NCI-H187 (cell line): Measurements from ENCODE around the gene SYTL3.

Experiments
- DNase-seq, 2 experiments: peaks; one replicate each; lab custom pipeline; 2025; lab: John Stamatoyannopoulos, UW

SYTL3 gene

DNA sequence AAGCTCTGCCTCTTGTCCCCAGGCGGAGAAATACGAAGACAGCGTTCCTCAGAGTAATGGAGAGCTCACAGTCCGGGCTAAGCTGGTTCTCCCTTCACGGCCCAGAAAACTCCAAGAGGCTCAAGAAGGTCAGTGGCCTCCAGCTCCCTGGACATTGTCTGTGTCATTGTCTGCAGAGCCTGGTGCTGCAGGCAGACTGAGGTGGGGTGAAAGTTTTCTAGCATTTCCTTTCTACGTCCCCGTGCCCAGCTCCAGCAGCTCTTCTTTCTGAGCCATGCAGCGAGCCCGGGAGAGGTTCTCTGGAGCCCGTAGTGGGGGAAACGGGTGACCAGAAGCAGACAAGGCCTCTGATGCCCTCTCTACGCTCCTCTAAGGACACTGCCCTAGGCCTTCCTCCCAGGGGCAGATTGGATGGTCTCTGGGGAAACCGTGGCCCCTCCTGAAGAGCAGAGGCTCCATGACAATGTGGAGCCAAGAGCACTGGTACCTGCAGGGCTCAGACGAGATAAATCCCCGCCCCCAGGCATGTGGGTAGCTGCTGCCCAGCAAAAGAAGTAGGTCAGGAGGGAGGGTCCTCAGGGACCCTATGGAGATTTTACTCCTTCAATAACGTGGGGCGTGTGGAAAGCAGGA lies 110.9 kb downstream of the SYTL3 start:
- no peak for DNase-seq

DNA sequence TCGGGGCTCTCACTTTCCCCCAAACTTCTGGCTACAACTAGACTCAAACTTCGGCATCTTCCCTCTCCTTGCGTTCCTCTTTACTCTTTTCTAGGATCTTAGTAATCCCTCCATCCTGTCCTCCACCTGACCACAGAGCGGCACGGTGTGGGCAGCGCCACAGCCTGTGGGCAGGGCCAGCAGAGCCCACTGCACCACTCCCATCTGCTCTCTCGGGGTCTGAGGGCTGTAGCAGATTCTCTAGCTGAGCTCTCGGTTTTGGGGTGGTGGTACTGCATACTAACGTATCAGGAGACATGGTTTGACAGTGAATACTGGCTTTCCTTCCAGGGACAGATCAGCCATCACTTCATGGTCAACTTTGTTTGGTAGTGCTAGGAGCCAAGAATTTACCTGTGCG lies 111.9 kb downstream of the SYTL3 start:
- no peak for DNase-seq

- DNase-seq = no peak
Observed at GRCh38 chr6:158762787-158763433, 113.1 kb downstream of the SYTL3 start.

DNA sequence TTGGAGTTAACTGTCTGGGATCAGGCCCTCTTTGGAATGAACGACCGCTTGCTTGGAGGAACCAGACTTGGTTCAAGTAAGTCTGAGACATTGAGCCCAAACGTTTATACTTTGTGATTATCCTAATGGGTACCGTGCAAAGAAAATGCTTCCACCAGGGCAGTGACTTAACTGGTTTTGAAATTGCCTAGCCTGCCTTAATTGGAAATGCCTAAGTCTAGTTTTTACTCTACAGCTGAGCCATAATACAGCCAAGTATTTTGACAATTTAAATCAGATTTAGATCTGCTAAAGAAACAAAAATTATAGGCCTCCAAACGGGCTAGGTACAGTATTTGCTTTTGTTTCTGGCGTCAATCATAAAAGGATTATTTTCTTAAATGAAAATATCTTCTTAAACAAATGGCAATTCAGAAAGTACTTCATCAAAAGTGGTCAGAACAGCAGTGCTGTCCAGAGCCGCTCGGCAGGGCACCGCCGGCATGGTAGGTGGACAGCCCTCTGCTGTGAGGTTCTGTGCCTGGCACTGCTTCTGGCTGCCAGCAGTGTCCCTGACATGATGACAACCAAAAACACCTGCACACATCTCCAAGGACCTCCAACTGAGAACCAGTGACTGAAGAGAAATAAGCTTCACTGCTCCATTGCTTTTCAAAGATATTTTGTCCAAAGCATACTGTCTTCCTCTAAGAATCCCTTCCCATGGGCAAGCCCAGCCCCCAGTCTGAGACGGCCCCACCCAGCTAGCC lies 113.8 kb downstream of the SYTL3 start:
- DNase-seq = no peak

- DNase-seq = no peak
Observed at GRCh38 chr6:158764183-158764849, 114.5 kb downstream of the SYTL3 start.

- DNase-seq = no peak
Observed at GRCh38 chr6:158764926-158765325, 115.1 kb downstream of the SYTL3 start.

- DNase-seq = no peak
Observed at GRCh38 chr6:158765499-158766068, 115.7 kb downstream of the SYTL3 start.

DNA sequence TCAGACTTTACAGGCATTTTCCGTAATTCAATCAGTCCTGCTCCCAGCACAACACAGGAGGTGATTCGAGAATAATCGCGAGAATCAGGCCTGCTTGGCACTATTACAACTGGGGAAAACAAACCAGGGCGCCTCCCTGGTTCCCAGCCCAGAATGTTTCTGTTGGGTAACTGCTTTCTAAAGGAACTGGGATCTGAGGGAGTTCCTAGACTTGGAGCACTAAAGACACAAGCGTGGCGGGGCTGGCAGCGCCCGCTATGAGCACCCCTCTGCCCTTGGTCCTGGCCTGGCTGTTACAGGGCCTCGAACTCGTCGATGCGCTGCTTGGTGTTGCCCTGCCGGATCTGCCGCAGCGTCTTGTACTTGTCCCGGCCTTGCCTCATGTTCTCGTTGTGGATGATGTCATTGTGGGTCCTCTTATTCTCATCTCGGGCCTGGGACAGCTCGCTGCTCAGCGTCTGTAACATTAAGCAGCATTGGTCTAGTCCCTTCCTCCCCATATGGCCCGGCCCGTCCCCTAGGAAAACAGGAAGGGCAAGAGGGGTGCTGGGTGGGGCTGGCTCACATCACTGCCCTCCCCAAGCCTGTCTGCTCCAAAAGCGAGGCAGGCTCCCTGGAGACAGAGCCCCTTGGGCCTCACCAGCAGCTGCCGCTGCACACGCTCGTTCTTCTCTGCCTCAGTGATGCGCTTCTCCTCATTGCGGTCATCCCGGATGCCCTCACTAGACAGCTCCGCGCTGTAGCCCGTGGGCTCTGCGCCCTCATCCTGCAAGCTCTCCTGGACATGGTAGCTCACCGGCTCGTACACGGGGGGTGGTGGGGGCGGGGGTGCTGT lies 117.0 kb downstream of the SYTL3 start:
- no peak for DNase-seq

GRCh38 chr6:158767709-158768108 lies 117.9 kb downstream of the SYTL3 start:
- DNase-seq = no peak

DNA sequence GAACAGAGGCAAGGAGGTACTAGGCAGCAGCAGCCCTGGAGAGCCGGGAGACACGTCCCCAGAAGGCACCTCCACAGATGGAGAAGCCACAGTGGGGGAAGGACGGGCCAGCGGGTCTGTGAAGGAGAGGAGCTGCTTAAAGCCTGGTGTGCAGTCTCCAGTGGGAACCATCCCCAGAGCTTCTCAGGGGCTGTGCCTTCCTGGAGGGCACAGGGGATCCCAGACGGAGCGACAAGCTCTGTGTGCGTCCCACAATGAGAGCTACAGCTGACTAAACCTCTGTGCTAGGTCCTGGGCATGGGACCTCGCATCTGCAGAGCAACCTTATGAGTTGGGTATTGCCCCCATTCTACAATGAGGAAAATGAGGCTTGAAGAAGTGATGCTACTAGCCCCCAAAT lies 118.6 kb downstream of the SYTL3 start:
- DNase-seq = no peak

DNA sequence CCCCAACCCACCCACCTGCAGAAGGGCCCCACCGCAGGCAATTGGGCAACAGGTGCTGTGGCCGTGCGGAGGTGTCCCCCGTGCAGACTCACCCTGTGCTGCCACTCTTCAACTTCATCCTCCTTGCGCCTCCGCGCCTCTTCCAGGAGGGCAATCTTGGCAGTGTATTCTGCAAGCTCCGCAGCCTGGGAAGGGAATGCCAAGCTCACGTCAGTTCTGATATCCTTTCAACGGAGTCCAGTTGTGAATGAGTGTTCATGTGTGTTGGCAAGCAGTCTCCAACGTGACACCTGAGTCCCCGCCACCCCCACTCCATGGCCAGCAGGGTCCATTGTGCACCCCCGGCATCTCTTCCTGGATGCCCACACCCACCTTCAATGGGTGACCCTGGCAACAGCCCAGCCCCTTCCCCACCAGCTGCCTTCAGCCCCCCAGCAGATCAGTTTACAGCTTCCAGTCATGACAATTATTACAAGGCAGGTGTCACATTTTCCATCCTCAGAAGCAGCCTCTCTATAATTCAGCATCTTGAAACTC lies 119.4 kb downstream of the SYTL3 start:
- peak in 1 of 2 experiments; percentile 40 for DNase-seq

- peak; percentile 40 to 45 for DNase-seq
Observed at GRCh38 chr6:158769771-158770432, 120.0 kb downstream of the SYTL3 start.

DNA sequence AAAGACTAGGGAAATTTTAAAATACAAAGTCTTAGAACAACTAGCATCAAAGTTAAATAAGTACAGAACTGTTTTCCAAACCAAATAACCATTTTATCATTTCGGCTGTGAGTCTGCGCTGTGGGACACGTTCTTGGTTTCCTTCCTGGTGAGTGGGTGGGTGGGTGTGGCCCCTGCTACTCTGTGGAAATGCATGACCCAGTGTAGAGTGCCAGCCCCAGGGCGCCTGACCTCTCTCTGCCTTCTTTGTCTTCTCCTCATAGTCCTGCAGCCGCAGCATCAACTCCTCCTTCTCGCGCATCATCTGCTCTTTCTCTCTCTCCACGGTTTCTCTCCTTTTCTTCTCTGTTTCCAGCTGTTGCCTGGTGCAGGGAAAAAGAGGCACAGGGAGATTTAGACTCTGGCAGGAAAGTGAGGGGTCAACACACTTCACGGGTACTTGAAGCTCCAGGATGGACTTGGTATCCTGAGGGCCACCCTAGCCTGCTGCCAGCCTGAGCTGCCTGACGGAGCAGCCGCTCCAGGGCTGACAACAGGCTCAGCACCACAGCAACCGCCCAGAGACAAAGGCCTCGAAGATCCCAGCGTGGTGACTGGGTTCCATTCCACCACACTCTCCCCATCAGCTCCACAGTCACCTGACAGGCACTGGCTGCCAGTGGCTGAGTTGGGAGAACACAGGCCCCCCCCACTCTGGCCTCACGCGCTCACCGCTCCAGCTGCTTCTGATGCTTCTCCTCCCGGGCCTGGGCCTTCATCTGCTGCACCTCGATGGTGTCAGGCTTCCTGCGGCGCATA lies 120.9 kb downstream of the SYTL3 start:
- no peak for DNase-seq

GRCh38 chr6:158771399-158772152 lies 121.7 kb downstream of the SYTL3 start:
- DNase-seq = no peak

DNA sequence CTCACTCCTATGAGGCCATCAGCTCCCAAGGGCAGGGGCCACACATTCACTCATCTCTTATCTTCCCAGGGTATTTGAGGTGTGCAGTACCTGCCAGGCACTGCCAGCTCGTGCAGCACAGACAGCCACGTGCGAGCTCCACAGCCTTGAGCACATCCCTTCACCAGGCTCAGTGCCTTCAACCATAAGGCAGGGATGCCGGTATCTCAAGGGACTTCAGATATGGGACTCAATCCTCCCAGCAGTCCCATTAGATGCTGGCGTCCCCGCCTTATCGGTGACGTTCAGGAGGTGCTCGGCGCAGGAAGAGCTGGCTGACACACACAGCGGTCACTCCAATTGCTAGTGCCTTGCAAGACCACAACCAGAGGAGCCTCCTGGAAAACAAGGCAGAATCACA lies 122.3 kb downstream of the SYTL3 start:
- DNase-seq = no peak

- no peak for DNase-seq
Observed at GRCh38 chr6:158772851-158773371, 123.1 kb downstream of the SYTL3 start.

GRCh38 chr6:158773581-158774449 lies 124.0 kb downstream of the SYTL3 start:
- DNase-seq = no peak
